ENCODE measurements around the gene TBL1X.
"Not testable (repeated sequence)": the region's sequence is repeated elsewhere in the genome, so short reads cannot be mapped to it uniquely, and the experiment has no call there.

Gene TBL1X

DNA sequence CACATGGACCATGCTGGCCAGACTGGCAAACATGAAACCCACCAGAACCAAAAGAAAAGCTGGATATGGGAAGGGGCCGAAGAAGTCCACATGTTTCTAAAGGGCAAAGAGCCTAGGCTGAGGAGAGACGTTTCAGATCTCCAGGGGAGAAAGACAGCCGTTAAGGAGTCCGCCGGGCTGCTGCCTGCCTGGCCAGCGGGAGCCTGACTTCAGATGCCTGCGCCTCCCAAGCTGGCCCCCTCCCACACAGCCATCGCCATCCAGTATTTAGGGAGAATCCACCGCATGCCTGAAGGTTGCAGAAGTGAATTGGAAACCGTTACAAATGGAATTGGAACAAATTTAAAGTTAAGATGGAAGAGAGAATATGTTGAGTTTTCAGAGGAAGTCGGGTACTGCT is 2.9 kb downstream of the TBL1X start:
- Histone ChIP-seq H3K4me1 (ENCODE audit: insufficient read depth, low read length) (peaks cover 7% of the 10 kb centered on the region; the same call in 1 of the 2 replicates), H3K36me3 (ENCODE audit: insufficient read depth, low read length) (no peaks in the 10 kb centered on the region), H3K9me3 (ENCODE audit: control insufficient read depth, insufficient read depth, low read length) (no peaks in the 10 kb centered on the region), H3K9ac (ENCODE audit: low read depth, low read length) (no peak overlapping the region; the same call in 1 of the 2 replicates)

DNA sequence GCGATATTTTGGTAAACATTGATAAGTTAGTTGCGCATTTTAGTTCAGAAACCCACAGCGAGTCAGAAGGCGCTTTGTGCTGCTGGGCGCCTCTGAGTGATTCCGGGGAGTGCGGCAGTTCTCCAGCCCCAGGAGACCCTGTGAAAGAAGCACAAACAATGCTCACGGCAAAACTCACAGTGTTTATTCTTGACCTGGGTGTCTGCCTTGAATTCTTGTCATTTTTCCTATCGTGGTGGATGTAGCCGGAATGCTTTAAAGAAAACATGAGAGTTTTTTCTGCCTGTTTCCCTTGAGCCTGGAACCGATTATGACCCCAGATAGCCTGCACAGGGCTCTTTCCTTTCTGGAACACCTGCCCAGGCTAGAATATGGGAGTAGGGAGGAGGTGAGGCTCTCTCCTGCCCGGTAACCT is 6.7 kb downstream of the TBL1X start:
- no peak overlapping the region for H3K9ac ChIP-seq (ENCODE audit: low read depth, low read length)
- H3K36me3 ChIP-seq (ENCODE audit: insufficient read depth, low read length), result no peaks in the 10 kb centered on the region
- H3K9me3 ChIP-seq (ENCODE audit: control insufficient read depth, insufficient read depth, low read length), result no peaks in the 10 kb centered on the region
- peaks cover 6% of the 10 kb centered on the region; the same call in 1 of the 2 replicates for H3K4me1 ChIP-seq (ENCODE audit: insufficient read depth, low read length)

DNA sequence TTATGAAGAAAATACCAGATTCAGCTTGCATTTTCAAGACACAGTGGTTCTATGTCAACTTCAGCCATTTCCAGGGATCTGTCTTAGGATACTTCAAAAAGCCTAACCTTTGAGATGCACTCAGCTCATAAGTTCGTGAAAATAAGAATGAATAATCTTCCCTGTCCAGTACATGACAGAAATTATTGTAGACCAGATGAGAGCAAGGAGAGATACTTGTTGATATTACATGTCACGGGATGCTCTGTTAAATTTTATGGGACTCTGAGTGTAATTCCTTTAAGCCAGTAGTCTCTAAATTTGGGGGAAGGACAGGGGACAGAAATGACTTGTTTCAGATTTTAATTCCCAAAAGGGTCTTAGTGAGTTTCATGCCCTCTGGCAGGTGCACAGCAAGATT is 8.8 kb downstream of the TBL1X start:
- H3K4me1 ChIP-seq (ENCODE audit: insufficient read depth, low read length), result no peaks in the 10 kb centered on the region
- no peak overlapping the region for H3K9ac ChIP-seq (ENCODE audit: low read depth, low read length)
- H3K9me3 ChIP-seq (ENCODE audit: control insufficient read depth, insufficient read depth, low read length), result no peaks in the 10 kb centered on the region
- H3K36me3 ChIP-seq (ENCODE audit: insufficient read depth, low read length), result no peaks in the 10 kb centered on the region

DNA sequence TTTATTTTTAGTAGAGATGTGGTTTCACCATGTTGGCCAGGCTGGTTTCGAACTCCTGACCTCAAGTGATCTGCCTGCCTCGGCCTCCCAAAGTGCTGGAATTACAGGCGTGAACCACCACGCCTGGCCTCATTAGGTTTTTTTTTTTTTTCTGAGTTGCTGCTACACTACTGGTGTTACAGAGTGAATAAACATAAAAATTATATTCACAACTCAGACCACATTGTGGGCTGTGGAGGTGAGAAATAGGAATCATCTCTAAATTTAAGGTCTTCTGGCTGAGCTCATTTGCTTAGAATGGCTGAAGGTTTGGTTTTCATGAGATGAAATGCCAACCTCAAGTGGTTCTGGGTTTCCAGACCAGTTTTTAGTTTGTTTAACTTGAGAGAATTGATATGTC is 10.6 kb downstream of the TBL1X start:
- H3K9ac ChIP-seq (ENCODE audit: low read depth, low read length); H3K4me1 ChIP-seq (ENCODE audit: insufficient read depth, low read length); H3K9me3 ChIP-seq (ENCODE audit: control insufficient read depth, insufficient read depth, low read length); H3K36me3 ChIP-seq (ENCODE audit: insufficient read depth, low read length): not testable (repeated sequence)

DNA sequence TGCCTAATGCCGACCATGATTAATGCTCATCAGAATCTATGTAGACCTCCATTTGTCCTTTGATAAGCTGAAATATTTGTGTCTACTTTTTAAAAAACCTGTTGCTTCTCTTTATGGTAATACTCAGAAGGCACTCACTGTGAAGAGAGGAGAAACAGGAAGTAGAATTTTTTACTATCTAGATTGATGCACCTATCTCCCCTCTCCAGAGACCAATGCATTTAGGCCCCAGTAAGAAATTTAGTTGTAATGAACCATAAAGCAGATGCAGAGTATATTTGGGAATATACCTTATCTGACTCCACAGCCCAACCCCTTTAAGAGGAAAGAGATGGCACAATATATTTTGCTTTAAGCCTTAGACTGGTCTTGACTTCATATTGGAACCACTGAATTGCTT is 11.1 kb downstream of the TBL1X start:
- Histone ChIP-seq H3K36me3 (ENCODE audit: insufficient read depth, low read length) (no peaks in the 10 kb centered on the region), H3K9me3 (ENCODE audit: control insufficient read depth, insufficient read depth, low read length) (peaks cover 2% of the 10 kb centered on the region; the same call in 1 of the 2 replicates), H3K9ac (ENCODE audit: low read depth, low read length) (no peak overlapping the region), H3K4me1 (ENCODE audit: insufficient read depth, low read length) (no peaks in the 10 kb centered on the region)

DNA sequence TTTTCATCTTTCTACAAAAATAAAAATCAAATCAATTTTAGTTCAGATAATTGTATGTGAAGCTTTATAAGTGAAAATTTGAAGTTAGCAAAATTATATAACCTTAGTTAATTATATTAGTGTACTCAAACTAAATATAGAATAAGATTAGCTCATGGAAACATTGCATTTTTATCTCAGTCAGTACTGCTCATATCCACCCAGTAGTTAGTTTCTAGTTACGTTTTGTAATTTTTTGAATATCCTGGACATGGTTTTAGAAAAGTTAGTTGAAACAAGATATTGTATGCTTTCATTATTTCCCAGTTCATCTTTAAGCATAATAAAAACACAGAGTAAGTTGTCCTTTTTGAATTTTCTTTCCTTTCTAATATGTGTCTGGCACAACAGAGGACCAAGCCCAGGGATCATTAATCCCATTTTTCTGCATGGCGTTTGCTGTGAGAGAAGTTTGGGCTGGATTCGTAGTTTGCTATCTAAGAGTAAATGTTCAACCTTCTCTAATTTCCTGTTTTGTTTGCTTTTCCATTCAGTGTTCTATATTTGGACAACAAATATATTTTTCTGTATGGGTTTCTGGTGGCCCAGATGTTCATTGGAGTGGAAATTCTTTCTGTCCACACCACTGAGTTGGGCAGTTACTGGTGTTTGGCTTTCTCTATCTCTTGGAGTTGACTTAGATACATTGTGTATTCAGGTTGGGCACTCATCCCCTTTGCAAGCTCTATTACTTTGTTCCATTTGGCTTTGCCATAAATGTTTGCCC is 12.1 kb downstream of the TBL1X start:
- Histone ChIP-seq H3K9me3 (ENCODE audit: control insufficient read depth, insufficient read depth, low read length) (peaks cover 3% of the 10 kb centered on the region; the same call in 1 of the 2 replicates), H3K4me1 (ENCODE audit: insufficient read depth, low read length) (no peaks in the 10 kb centered on the region), H3K36me3 (ENCODE audit: insufficient read depth, low read length) (no peaks in the 10 kb centered on the region), H3K9ac (ENCODE audit: low read depth, low read length) (no peak overlapping the region)

DNA sequence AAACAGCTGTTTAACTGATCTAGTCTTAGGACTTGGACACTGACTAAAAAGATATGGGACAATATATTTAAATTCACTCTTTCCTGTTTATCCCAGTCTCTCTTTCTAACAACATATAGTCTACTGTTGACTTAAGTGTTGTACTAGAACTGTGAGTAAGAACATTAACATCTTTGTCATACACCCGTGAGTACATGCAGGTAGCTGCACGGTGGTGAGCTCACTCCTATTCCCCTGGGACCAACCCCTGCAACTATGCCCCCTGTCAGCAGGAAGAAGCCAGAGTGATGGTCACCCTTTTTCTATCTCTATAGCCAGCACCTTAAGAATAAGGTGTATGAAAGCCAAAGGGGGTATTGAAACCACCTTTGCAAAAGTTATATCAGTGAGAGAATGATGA is 17.6 kb downstream of the TBL1X start:
- no peaks in the 10 kb centered on the region for H3K36me3 ChIP-seq (ENCODE audit: insufficient read depth, low read length)

DNA sequence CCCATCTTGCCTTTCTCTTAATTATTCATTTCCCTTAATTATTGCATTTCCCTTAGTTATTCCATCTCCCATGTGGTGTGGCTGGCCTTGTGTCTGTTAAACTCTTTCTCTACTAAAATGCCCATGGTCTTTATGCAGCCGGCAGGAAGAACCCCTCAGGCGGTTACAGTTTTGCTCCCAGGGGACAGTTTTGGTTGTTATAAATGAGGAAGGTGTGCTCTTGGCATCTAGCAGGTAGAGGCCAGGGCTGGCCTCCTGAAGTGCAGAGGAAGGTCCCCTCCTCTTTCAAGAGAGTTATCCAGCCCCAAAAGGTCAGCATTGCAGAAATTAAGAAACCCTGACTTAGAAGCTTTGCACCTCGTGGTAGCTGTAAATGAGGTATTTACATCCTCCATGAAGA is 18.0 kb downstream of the TBL1X start:
- Histone ChIP-seq H3K4me1 (ENCODE audit: insufficient read depth, low read length) (peaks cover 9% of the 10 kb centered on the region; the same call in 1 of the 2 replicates), H3K9me3 (ENCODE audit: control insufficient read depth, insufficient read depth, low read length) (peaks cover 3% of the 10 kb centered on the region), H3K36me3 (ENCODE audit: insufficient read depth, low read length) (no peaks in the 10 kb centered on the region), H3K9ac (ENCODE audit: low read depth, low read length) (no peak overlapping the region)

More for the DNA sequence above, 17.6 kb downstream of the TBL1X start:
- no peak overlapping the region for H3K9ac ChIP-seq (ENCODE audit: low read depth, low read length)
- H3K4me1 ChIP-seq (ENCODE audit: insufficient read depth, low read length), result peaks cover 9% of the 10 kb centered on the region; the same call in 1 of the 2 replicates
- H3K9me3 ChIP-seq (ENCODE audit: control insufficient read depth, insufficient read depth, low read length), result peaks cover 3% of the 10 kb centered on the region

DNA sequence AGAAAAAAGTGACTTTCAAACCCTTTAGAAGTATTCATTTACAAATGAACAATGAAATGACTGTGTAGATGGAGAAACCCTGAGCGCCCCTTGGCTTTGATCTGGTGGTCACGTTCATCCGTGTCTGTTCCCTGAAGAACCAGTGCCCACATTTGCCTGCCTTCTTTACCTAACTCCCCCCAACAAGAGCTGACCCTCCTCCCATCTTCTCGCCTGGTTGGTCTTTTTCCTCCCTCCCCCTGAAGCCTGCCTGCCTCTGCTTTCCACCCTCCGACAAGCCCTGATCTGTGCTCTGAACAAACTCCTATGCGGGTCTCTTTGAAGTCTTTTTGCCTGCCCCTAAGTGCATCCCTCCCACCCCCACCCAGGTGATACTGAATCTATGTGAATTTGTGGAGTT is 18.5 kb downstream of the TBL1X start:
- peaks cover 9% of the 10 kb centered on the region; the same call in 1 of the 2 replicates for H3K4me1 ChIP-seq (ENCODE audit: insufficient read depth, low read length)
- H3K9ac ChIP-seq (ENCODE audit: low read depth, low read length), result no peak overlapping the region
- H3K9me3 ChIP-seq (ENCODE audit: control insufficient read depth, insufficient read depth, low read length), result peaks cover 5% of the 10 kb centered on the region
- no peaks in the 10 kb centered on the region for H3K36me3 ChIP-seq (ENCODE audit: insufficient read depth, low read length)

DNA sequence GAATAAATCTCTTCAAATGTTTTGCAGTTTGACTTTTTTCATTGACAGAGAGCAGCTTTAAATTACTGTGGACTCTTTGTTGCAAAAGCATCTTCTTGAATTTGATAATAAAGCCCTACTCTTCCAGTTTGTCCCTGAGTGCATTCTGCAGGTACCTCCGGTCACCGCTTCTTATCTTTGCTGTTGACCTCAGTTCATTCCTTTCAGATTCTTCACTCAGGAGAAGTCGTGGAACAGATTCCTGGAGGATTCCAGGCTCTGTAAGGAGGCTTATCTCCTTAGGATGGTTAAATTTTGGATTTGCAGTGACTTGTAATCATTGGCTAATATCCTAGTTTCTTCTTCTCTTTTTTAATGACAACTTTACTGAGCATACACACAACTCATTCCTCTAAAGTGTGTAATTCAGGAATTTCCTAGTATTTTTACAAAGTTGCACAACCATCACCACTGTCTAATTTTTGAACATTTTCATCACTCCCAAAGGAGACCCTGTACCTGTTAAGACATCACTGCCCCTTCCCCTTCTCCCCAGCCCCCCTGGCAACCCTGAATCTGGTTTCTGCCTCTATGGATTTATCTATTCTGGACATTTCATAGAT is 22.0 kb downstream of the TBL1X start:
- Histone ChIP-seq H3K36me3 (ENCODE audit: insufficient read depth, low read length) (no peaks in the 10 kb centered on the region), H3K9ac (ENCODE audit: low read depth, low read length) (no peak overlapping the region), H3K9me3 (ENCODE audit: control insufficient read depth, insufficient read depth, low read length) (peaks cover 5% of the 10 kb centered on the region; the same call in 1 of the 2 replicates), H3K4me1 (ENCODE audit: insufficient read depth, low read length) (peaks cover 9% of the 10 kb centered on the region; the same call in 1 of the 2 replicates)

DNA sequence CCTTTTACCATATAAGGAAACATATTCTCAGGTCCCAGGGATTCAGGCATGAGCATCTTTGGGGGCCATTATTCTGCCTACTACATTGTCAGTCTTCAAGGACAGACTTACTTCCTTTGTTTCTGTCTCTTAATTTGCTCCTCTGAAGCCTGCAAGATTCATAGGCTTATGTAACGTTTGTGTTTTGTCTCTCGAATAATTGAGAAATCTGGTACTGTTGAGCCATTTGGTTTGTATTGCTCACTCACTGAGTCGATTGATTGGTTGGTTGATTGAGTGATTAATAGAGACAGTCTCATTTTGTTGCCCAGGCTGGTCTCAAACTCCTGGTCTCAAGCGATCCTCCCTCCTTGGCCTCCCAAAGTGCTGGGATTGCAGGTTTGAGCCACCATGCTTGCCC is 23.7 kb downstream of the TBL1X start:
- Histone ChIP-seq H3K4me1 (ENCODE audit: insufficient read depth, low read length) (no peaks in the 10 kb centered on the region), H3K36me3 (ENCODE audit: insufficient read depth, low read length) (no peaks in the 10 kb centered on the region), H3K9me3 (ENCODE audit: control insufficient read depth, insufficient read depth, low read length) (0 out of 2 replicates have a peak, but pooled peaks cover 5% of the 10 kb centered on the region), H3K9ac (ENCODE audit: low read depth, low read length) (no peak overlapping the region)

DNA sequence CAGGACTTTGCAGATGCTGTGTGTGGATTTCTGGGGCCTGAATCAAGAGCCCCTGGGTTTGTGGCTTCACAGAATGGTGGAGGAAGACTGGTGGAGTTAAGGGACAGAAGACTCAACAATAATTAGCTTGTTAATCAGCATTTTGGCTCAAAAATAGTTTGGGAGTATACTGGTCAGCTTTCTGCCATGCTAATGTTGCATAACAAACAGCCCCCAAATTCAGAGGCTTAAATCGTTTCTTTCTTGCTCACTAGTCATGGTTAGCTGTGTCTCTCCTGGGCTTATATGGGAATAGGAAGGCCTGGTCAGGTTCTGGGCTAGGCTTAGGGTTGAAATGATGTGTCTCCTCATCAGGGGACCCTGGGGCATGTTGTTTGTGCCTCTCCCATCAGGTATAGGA is 24.4 kb downstream of the TBL1X start:
- H3K9ac ChIP-seq (ENCODE audit: low read depth, low read length), result no peak overlapping the region
- 0 out of 2 replicates have a peak, but pooled peaks cover 5% of the 10 kb centered on the region for H3K9me3 ChIP-seq (ENCODE audit: control insufficient read depth, insufficient read depth, low read length)
- H3K36me3 ChIP-seq (ENCODE audit: insufficient read depth, low read length), result no peaks in the 10 kb centered on the region
- no peaks in the 10 kb centered on the region for H3K4me1 ChIP-seq (ENCODE audit: insufficient read depth, low read length)

DNA sequence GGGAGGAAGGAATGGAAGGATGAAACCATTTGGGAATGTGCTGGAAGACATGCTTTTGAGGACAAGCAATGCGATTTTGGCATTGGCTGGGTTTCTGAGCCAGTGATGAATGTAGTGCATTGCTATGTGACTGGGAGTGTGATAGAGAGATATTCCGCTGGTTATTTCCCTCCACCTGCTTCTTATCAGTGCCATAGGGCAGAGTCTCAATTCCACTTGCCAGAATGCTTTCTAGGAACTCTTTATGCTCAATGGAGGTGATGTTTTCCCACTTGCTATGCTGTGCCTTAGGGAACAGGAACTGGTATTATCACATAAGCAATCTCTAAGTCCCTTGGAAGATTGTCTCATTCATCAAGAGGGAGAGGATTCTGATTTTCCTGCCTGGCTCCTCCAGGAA is 28.0 kb downstream of the TBL1X start:
- Histone ChIP-seq H3K36me3 (ENCODE audit: insufficient read depth, low read length) (no peaks in the 10 kb centered on the region), H3K9ac (ENCODE audit: low read depth, low read length) (no peak overlapping the region), H3K9me3 (ENCODE audit: control insufficient read depth, insufficient read depth, low read length) (0 out of 2 replicates have a peak, but pooled peaks cover 5% of the 10 kb centered on the region), H3K4me1 (ENCODE audit: insufficient read depth, low read length) (peaks cover 6% of the 10 kb centered on the region; the same call in 1 of the 2 replicates)

DNA sequence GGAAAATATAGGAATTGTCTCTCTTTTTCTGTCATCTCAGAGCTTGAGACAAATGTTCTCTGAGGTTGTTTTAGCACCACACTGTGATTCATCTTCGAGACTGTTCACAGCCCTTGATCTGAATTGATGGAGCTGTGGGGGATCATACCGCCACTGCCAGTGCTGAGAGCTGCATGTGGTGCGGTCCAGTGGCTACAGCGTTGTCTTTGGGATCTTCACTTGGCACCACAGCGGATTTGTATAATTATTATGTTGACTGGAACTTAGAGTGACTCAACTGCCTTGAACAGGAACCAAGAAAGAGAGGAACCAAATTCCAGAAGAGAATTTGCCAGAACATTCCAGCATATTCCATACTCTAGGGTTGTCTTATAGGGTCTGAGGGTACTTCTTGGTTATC is 29.1 kb downstream of the TBL1X start:
- no peak overlapping the region for H3K9ac ChIP-seq (ENCODE audit: low read depth, low read length)
- H3K9me3 ChIP-seq (ENCODE audit: control insufficient read depth, insufficient read depth, low read length), result no peaks in the 10 kb centered on the region
- peaks cover 14% of the 10 kb centered on the region; the same call in 1 of the 2 replicates for H3K4me1 ChIP-seq (ENCODE audit: insufficient read depth, low read length)
- H3K36me3 ChIP-seq (ENCODE audit: insufficient read depth, low read length), result no peaks in the 10 kb centered on the region

DNA sequence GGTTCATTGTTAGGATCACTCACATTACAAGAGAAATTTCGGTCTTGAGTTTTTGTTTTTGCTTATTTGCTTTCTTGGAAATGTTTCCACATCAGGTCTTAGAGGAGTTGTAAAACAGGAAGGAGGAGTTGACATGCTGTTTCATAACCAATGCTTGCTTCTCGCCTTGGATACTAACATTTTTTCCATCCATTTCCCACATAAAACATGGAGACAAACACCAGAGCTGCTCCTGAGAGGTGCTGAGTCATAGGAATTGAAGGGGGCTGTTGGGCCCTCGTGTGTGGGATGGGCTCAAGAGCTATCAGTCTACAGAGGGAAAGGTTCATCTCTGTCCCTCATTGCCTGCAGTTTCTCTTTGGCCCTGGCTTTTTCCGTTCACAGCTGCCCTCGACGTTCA is 29.9 kb downstream of the TBL1X start:
- Histone ChIP-seq H3K36me3 (ENCODE audit: insufficient read depth, low read length) (no peaks in the 10 kb centered on the region), H3K9me3 (ENCODE audit: control insufficient read depth, insufficient read depth, low read length) (no peaks in the 10 kb centered on the region), H3K9ac (ENCODE audit: low read depth, low read length) (no peak overlapping the region), H3K4me1 (ENCODE audit: insufficient read depth, low read length) (peaks cover 14% of the 10 kb centered on the region; the same call in 1 of the 2 replicates)
